Left forelimb (tissue), 1 donor: ENCODE data around the gene TAS2R41.
"Not testable (repeated sequence)": the region's sequence is repeated elsewhere in the genome, so short reads cannot be mapped to it uniquely, and the experiment has no call there.

ENCODE experiments used
- DNase-seq: peaks from one replicate; pipeline ENCODE4 v3.0.0-alpha.2; 2018; ENCODE audit warnings: low spot score

Gene TAS2R41

GRCh38 chr7:143518941-143519340, 41.3 kb downstream of the TAS2R41 start:
- no peak for DNase-seq

DNA sequence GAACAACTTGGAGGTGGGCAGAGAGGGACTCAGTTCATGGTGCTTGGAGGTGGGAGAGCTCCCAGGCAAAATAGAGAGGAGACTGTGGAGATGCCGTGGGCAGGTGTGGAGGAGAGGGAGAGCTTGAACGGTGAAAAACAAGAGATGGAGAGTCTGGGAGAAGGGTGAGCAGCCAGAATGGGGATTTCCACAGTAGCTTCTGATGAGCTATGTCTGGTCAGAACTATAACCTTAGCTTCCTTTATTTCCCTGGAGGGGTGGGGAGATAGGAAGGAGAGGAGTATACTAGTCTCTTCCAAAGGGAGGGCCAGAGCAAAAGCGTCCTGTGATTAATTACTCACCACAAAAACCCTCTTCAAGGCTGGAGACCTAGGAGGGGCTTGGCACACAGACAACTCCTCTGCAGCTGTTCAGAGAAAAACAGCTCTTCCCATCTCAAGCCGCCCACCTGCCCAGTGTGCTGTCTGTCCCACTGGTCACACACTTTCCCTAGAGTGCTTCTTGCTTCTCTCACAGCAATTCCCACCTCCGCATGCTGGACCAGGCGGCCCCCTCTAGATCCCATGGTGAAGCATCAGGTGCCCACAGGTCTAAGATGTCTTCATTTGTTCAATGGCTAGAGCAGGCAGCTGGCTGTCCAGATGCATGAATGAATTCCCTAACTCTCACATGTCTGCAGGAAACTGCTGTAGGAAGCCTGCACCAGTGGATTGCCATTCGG, 41.9 kb downstream of the TAS2R41 start:
- peak; percentile 76 for DNase-seq

DNA sequence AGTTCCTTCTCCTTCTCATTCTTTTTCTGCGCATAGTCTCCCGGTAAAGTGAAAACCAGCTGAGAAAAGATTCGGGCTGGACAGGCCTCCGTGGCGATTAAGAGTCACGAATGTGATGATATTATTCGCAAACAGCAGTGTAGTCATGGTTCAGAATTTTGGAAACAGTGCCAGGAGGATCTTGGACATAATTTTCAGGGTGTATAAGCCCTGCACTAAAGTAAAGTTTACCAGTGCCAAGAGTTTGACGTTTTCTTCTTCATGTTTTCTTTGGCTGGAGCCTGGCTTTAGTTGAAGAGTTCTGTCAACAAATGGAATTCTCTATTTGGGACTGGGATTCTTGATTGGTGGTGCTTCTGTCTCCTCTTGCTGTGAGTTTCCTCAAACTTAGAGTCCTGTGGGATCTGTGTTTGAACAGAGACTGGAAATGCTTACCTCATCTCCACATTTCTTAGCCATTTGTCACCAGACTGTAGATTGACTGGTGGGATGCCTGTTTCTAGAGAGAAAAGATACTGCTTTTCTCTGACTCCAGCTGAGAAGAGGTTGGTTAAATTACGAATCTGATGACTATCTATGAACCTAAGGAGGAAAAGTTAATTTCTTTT, 44.7 kb downstream of the TAS2R41 start:
- not testable (repeated sequence) for DNase-seq
